NCI-H1694 treated with DMSO at 0.1 percent for 48 hours (cell line): Measurements from ENCODE around the gene PODN.

Experiments
- DNase-seq: peaks from one replicate; lab custom pipeline; 2025; lab: John Stamatoyannopoulos, UW

Gene PODN

GRCh38 chr1:53061859-53062707 is at the start of gene PODN:
Gene PODN (plus strand): TSS chr1:53062213. CDS start chr1:53069856, 7,643 bp downstream.
- no peak for DNase-seq

- peak; percentile 75 for DNase-seq
Measured at GRCh38 chr1:53014791-53015507, 47.1 kb upstream of the PODN start.

- DNase-seq, result no peak
Measured at GRCh38 chr1:53015508-53015860, 46.5 kb upstream of the PODN start.

- no peak for DNase-seq
Measured at GRCh38 chr1:53016705-53017104, 45.3 kb upstream of the PODN start.

- DNase-seq, result no peak
Measured at GRCh38 chr1:53020588-53020987, 41.4 kb upstream of the PODN start.

- DNase-seq, result no peak
Measured at GRCh38 chr1:53022179-53022578, 39.8 kb upstream of the PODN start.

- no peak for DNase-seq
Measured at GRCh38 chr1:53023546-53023945, 38.5 kb upstream of the PODN start.

GRCh38 chr1:53024117-53024516 is 37.9 kb upstream of the PODN start:
- DNase-seq, result no peak

GRCh38 chr1:53025034-53025768 is 36.8 kb upstream of the PODN start:
- DNase-seq, result no peak

- DNase-seq, result no peak
Measured at GRCh38 chr1:53025769-53026112, 36.3 kb upstream of the PODN start.

GRCh38 chr1:53026254-53026653 is 35.8 kb upstream of the PODN start:
- no peak for DNase-seq

GRCh38 chr1:53031732-53032131 is 30.3 kb upstream of the PODN start:
- no peak for DNase-seq

GRCh38 chr1:53037159-53037558 is 24.9 kb upstream of the PODN start:
- no peak for DNase-seq

GRCh38 chr1:53038566-53038965 is 23.4 kb upstream of the PODN start:
- DNase-seq, result no peak

GRCh38 chr1:53043271-53043670 is 18.7 kb upstream of the PODN start:
- no peak for DNase-seq

GRCh38 chr1:53044926-53045325 is 17.1 kb upstream of the PODN start:
- no peak for DNase-seq

- DNase-seq, result no peak
Measured at GRCh38 chr1:53046930-53047329, 15.1 kb upstream of the PODN start.

GRCh38 chr1:53047737-53048736 is 14.0 kb upstream of the PODN start:
- no peak for DNase-seq

GRCh38 chr1:53048960-53049573 is 12.9 kb upstream of the PODN start:
- peak; percentile 50 for DNase-seq

- DNase-seq, result no peak
Measured at GRCh38 chr1:53049574-53049967, 12.4 kb upstream of the PODN start.

- no peak for DNase-seq
Measured at GRCh38 chr1:53050310-53050709, 11.7 kb upstream of the PODN start.
